Raji (cell line): ENCODE results near the gene ARAP2.

Experiments used
- POLR2A ChIP-seq: IDR thresholded peaks from 2 replicates; pipeline ENCODE4 v1.6.1; 2011; ENCODE audit warnings: low read depth, low read length, control low read depth; ENCODE audit not compliant: insufficient read depth

Gene ARAP2

DNA sequence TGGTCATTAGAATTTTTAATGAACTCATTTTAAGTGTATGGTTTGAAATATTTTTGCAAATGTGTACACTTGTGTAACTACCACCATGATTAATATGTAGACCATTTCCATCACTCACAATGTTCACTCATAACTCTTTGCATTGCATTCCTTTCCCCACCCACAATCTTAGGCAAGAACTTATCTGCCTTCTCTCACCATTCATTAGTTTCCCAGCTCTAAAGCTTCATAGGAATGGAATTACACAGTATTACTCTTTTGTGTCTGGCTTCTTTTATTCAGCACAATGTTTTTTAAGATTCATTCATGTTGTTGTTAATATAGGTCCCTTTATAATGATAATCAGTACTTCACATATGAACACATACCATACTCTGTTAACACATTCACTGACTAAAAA is 106.1 kb downstream of the ARAP2 start:
- TF ChIP-seq POLR2A, result no peak

DNA sequence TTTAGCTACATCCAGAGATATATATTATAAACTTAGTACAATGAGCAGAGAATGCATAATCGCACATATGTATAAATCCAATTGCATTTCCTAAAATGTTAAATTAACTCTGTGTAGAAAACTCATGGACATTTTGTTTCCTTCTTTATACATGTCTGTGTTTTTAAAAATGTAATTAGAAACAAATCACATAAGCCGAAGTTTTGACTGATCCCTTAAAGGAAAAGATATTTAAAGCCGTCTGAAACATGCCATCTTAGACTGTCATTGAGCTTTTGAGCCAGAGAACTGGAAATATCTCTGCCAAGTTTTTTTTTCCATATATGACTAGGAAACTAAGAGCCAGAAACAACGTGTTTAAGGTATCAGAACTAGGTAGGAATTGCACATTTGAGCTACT is 107.0 kb downstream of the ARAP2 start:
- no peak for TF ChIP-seq POLR2A

DNA sequence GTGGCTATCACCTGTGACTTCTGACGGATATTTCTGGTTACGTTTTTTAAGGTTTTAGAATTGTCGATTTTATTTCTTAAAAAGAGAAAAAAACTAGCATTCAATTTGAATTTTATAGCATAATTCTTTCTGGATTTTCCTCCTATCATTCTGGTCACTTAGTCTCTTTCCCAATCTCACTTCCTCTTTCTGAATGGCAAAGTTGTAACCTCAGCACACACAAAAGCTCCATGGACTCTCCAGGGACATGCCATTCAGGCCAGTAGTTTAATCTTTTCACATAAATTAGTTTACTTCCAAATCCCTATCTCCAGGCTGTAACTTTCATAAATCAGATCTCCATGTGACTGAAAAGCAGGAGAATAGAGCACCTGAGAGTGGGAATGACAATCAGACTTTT is 110.7 kb downstream of the ARAP2 start:
- TF ChIP-seq POLR2A, result no peak

DNA sequence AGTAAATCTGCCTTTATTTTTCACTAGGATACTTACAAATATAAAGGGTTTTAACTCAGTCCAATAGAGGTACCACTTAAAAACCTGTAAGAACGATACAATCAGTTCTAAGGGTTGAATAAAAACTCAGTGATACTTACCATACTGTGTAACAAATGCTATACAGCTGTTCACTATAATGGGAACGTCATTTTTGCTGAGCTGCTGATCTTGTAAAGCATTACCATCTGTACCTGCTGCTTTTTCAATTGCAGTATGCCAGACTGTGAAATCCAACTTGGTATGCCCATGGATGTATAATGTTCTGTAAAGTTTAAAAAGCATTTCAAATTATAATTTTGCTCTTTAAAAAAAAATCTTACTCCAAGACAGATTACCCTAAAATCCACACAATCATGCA is 111.2 kb downstream of the ARAP2 start:
- no peak for TF ChIP-seq POLR2A

DNA sequence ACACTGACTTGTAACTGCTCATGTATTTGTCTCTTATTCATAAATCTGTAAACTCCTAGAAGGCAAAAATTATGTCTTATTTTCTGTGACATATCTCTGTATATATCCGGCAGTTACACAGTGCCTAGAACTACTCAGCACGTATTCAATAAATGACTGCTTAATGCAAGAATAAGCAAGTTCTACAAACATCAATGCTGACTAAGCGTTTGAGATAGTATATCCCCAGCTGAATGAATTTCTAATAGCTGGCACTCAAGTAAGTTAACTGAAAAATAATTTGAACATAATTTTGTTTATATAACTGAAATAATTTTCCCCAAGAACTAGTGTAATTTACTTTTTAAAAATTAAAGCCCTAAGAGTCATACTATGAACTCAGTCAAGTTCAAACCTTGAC is 113.7 kb downstream of the ARAP2 start:
- TF ChIP-seq POLR2A, result no peak

DNA sequence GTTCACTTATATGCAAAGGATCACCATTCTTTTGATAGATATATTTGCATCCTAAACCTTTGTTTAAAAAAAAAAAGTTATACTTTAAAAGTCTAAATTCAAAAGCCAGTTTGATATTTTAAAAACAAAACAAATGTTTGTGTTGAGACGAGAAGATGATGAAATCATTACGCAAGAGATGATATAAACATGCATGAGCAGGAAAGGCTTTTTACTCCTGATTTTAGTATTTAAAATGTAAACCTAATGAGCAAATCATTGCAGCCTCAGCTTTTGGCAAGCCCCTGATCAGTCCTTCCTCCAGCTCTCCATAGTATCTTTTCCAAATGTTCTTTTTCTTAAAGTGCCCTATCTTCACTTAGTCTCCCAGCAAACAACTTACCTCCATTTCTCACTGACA is 115.6 kb downstream of the ARAP2 start:
- no peak for TF ChIP-seq POLR2A

DNA sequence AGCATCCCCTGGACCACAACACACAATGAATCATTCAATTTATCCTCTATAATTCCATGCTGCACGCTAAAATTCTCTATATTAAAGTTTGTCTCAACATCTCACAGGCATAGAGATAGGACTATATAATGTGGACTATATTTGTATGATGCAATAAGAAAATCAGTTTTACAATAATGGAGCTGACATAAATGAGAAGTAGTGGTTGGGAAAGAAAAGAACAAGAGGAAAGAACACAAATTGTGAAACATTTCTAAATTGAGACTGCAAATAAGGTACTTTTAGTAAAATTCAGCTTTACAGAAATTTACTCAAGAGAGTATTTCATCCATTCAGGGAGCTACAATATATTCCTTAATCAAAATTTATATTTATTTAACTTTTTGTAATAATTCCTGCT is 120.4 kb downstream of the ARAP2 start:
- TF ChIP-seq POLR2A, result no peak

DNA sequence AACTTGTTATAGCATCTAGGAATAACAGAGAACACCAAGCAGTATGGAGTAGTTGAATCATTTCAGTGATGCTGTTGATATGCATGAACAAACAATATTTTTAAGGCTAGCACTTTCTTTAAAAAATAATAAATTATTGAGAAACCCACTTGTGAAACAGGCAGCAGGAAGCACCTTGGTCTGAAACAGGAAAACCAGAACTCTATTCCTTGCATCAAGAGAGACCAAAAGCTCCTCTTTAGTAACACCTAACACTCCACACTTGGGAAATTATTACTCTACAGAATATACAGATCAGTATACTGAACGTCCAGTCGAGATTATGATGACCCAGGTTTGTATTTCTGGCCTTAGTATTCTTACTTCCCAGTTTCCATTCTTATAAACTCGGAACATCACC is 129.0 kb downstream of the ARAP2 start:
- TF ChIP-seq POLR2A, result no peak

DNA sequence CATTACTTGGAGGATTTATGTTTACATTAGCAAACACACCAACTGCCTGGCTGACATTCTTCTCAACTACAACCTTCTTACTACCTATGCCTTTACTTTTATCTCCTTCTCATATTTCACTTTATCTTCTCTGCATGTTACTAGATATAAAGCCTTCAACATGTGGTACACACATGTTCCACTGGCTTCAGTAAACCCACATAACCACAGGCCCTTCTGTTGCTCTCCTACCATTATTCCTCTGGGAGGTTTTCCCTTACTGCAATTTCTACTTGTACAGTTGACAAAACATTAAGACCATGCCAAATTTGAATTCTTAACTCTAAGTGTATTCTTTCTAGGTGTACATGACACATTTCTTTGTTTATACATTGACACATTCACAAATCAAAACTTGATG is 133.1 kb downstream of the ARAP2 start:
- TF ChIP-seq POLR2A, result no peak

DNA sequence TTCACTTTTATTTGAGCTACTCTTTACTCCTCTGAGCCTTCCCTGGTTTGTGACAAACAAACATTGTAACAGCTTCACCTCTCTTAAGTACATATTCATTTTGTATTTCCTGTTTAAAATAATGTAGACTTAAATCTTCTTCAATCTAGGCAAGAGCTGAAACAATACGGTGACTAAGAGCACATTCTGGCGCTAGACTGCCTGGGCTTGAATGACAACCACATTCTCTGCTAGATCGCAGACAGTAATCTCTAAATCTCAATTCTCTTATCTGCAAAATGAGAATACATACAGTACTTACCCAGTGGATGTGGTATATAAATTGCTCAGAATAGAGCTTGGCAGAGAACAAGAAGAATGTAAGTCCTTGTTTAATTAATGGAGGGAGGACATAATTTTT is 144.8 kb downstream of the ARAP2 start:
- TF ChIP-seq POLR2A, result no peak

DNA sequence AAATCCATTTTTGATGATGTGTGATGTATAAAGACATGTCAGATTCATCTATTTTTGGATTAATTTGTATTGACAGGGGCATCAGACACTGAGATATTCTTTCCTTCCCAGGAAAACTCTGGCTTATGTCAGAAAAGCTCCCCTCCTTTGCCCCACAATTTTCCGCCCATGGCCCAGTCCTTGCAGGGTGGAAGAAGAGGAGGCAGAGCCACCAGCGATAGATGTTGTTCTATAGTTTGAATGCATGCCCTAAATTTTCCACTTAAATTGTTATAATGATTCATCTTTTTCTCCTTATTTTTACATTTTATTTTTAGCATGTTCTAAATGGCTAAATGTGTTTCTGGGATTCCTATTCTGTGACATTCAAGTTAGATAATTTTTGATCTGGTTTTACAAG is 149.3 kb downstream of the ARAP2 start:
- TF ChIP-seq POLR2A, result no peak

DNA sequence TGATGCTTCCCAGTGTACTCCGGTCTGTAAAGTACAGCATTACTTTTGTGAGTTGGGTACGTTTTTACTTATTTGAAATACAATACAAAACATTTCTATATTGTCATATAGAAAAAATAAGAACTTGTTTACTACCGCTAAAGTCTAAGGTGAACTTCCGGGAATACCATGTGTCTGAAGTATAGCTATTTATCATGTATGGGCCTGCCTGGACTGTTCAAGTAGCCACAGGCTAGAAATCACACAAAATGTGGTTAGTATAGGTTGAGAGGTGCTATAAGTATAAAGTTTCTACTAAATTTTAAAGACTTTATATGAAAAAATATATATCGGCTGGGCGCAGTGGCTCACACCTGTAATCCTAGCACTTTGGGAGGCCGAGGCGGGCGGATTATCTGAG is 152.3 kb downstream of the ARAP2 start:
- no peak for TF ChIP-seq POLR2A

DNA sequence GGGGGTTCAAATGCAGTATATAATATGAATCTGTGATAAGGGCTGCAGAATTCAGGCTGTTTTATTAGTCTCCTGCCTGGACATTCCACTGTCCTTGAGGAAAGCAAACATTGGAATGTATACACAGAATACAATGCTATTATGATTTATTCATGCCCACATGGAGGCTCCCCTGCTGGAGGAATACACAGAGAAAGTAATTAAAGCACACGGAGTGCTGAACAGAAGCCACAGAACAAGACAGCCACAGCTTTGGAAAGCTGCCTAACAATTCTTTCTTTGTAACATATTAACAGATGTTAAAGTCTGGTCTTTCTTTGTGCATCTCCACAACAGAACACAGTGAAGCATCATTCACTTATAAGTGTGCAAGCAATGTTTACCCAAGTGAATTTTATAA is 155.8 kb downstream of the ARAP2 start:
- no peak for TF ChIP-seq POLR2A

DNA sequence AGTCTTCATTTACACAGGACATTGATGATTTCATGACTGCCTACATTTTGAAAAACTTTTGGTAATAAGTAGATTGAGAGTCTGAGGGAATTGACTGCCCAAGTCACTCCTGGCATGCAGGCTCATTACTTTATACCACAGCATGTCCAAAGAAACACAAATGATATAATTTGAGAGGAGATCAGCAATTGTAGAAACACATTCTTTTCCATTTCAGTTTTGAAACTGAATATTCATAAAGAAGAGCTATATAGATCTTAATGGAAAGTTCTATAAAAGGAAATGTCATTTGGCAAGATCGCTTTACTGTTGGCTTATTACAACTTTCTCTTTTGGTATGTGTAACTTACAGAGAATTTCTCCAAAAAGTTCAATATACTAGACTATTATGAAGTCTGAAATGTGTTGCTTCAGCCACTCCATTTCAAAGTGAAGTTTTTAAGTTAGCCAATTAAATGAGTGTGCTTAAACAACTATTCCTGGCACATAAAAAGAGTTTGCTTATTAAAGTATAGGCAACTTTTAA is 158.0 kb downstream of the ARAP2 start:
- no peak for TF ChIP-seq POLR2A

DNA sequence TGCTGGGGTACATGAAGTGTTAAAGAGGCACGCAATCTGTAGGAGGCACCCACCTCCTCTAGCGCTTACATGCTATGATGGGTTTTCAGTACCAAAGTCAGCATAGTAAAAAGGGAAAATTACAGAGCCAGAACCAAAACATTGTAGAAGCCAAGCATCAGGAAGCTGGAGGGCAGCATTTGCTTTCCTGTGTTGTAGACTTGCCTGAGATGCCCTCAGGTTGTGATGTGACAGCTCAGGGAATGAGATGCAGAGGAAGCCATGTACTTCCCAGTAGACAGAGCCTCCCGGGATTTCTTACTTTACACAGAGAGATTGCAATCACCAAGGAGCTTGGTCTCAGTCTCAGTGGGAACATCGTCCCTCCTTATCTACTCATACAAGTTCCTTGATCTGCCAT is 161.5 kb downstream of the ARAP2 start:
- no peak for TF ChIP-seq POLR2A

DNA sequence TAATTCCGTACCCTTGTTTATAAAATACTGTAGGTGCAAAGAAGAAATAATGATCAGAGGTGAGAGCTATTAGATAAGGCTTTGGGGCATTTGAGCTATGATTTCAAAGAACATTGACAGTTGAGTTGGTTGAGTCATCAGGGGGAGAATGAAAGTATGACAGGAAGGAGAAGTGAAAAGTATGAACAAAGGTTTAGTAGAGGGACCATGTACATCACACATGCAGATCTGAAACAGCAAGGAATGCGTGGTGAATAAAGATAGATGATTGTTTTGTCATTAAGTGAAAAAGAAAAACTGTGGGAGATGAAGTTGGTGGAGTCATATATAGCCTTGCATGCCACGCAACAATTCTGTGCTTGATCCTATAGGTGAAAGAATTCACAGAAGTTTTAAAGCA is 163.1 kb downstream of the ARAP2 start:
- no peak for TF ChIP-seq POLR2A

DNA sequence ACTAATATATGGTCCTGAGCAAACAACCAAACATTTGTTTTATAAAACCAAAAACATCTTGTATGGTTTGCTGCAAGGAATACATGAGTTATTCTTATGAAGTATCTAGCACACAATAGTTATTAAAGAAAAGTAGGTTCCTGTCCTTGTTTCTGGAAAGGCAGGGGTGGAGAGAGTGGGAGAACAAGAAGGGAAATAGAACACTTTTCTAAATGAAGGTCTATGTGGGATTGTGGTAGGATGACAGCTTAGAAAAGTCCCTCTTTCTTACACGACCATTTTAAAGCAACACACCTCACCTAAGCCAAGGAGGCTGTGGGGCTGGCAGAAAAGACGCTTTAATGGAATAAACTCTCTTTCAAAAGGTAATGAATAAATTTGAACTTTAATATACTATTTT is 164.6 kb downstream of the ARAP2 start:
- no peak for TF ChIP-seq POLR2A

DNA sequence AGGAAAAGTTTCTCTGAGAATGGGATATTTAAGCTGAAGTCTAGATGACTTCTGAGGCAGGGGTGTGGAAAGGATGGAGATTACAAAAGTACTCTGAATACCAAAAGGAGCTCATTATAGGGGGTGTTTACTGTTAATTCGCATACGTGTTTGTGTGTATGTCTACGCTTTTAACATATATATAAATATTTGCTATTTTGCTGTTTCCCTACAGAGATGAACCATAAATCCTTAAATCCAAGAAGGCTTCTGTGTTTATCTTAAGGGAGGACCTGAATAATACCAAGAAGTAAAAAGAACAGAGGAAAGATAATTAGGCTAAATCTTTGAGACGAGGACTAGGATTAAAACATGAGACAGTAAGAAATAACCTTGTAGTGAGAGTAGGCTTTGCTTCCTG is 166.0 kb downstream of the ARAP2 start:
- TF ChIP-seq POLR2A, result no peak

DNA sequence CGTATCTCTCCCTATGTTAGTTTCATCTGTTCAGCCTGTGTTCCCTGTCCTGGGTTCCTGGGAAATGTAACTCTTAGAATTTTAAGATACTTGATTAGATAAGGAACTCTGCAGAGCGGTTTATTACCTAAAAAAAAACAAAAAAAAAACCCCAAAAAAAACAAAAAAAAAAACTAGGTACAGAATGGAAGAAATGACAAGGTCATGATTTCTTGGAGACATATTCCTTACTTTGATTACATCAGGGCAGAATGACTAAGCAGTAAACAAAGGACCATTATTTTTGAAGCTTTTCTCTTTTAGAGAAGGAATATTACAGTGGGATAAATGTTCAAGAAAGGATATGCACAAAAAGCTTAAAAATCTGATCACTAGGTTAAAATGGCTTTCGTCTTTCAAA is 171.8 kb downstream of the ARAP2 start:
- TF ChIP-seq POLR2A, result no peak

DNA sequence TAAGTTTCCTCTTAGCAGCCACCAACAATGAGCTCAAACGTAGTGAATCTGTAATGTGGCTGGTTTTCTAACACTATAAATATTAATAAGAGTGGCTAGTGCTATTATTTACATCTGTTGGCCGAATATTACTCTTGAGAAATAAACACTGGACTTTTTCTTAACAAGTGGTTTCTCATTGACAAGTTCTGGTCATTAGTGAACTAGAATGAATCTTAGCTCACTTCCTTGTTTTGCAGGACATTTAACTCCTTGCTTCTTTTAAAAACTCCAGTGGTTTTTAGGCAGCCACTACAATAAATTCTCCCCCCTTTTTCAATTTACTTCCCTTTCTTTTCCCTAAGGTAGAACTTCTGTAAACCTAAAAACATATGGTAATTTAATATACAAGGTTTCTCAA is 177.2 kb downstream of the ARAP2 start:
- no peak for TF ChIP-seq POLR2A
